ENCODE results near the gene ZNF311.

- TF ChIP-seq EZH2 (IDR thresholded peaks at IDR 0.05) = no peak
- TF ChIP-seq POLR2AphosphoS5 (IDR thresholded peaks at IDR 0.05; ENCODE audit: borderline replicate concordance, low read depth, low read length) = no peak
Observed at GRCh38 chr6:28969129-28969528, 36.0 kb downstream of the ZNF311 start.

Data from SK-N-MC (cell line).